GM19395 (cell line): ENCODE data around the gene ZNF345.
A peak's percentile ranks its signal among the peaks of the same experiment; 100 is the strongest.

Experiments
- ATAC-seq: cut with Tn5 transposase; IDR thresholded peaks from one replicate; pipeline ENCODE4 v1.9.1; 2021; ENCODE audit warnings: mild to moderate bottlenecking, moderate library complexity; ENCODE audit not compliant: unreplicated experiment

The ZNF345 gene

GRCh38 chr19:36850559-36851442, at the start of gene ZNF345:
TSS of gene ZNF345 (plus strand) at chr19:36850876. CDS start at chr19:36876831, 25,955 bp downstream.
- ATAC-seq = peak; percentile 85

- ATAC-seq = no peak
Observed at GRCh38 chr19:36805364-36805763, 45.3 kb upstream of the ZNF345 start.

GRCh38 chr19:36807029-36807428, 43.6 kb upstream of the ZNF345 start:
- ATAC-seq = no peak

GRCh38 chr19:36819130-36819630, 31.5 kb upstream of the ZNF345 start:
- ATAC-seq = no peak

GRCh38 chr19:36821758-36822157, 28.9 kb upstream of the ZNF345 start:
- no peak for ATAC-seq

- ATAC-seq = no peak
Observed at GRCh38 chr19:36833430-36833829, 17.2 kb upstream of the ZNF345 start.

- ATAC-seq = peak; percentile 16
Observed at GRCh38 chr19:36837176-36837905, 13.3 kb upstream of the ZNF345 start.

GRCh38 chr19:36837906-36838783, 12.5 kb upstream of the ZNF345 start, which contains the start of gene ZNF790:
TSS of gene ZNF790 (minus strand) at chr19:36838387. CDS start at chr19:36825619, 12,768 bp downstream.
- peak; percentile 90 for ATAC-seq

GRCh38 chr19:36838784-36839324, 11.8 kb upstream of the ZNF345 start:
- ATAC-seq = no peak

- ATAC-seq = no peak
Observed at GRCh38 chr19:36847968-36848367, 2.7 kb upstream of the ZNF345 start.

- peak; percentile 78 for ATAC-seq
Observed at GRCh38 chr19:36849701-36850558, 746 bp upstream of the ZNF345 start.

GRCh38 chr19:36851898-36852297, 1.2 kb downstream of the ZNF345 start:
- no peak for ATAC-seq

- ATAC-seq = no peak
Observed at GRCh38 chr19:36876993-36877938, 26.6 kb downstream of the ZNF345 start.

GRCh38 chr19:36891768-36892357, 41.2 kb downstream of the ZNF345 start:
- ATAC-seq = no peak

- no peak for ATAC-seq
Observed at GRCh38 chr19:36894849-36895383, 44.2 kb downstream of the ZNF345 start.

GRCh38 chr19:36898422-36898821, 47.7 kb downstream of the ZNF345 start:
- no peak for ATAC-seq

GRCh38 chr19:36915992-36916830, 65.5 kb downstream of the ZNF345 start, which contains the start of the genes ZNF568 and ZNF829:
TSS of gene ZNF568 (plus strand) at chr19:36916332. CDS start at chr19:36922771, 6,439 bp downstream.
TSS of gene ZNF829 (minus strand) at chr19:36916291. CDS start at chr19:36915167, 1,124 bp downstream.
- ATAC-seq = peak; percentile 91
